Osteoblast (primary cell): Measurements from ENCODE around the gene GYS2. TPM values are rescaled to one million over a fixed set of nuclear protein-coding genes. Genes with fewer than 3 reads are reported as not detected.

Source experiments
- DNase-seq: peaks from one replicate; pipeline ENCODE4 v3.0.0; 2011; ENCODE audit warnings: low spot score, mixed read lengths; ENCODE audit not compliant: insufficient read length; ENCODE audit errors: missing footprints
- H2AFZ ChIP-seq: 2 replicates; pipeline ENCODE4 v1.6.0; 2011; ENCODE audit warnings: mild to moderate bottlenecking, low read length
- H3K27ac ChIP-seq: 2 replicates; pipeline ENCODE4 v1.5.1; 2011; ENCODE audit warnings: mild to moderate bottlenecking, low read depth, low read length, moderate library complexity
- H3K27me3 ChIP-seq: 2 replicates; pipeline ENCODE4 v1.6.0; 2012; ENCODE audit warnings: mild to moderate bottlenecking, control low read depth, inconsistent platforms, low read length, moderate library complexity; ENCODE audit not compliant: insufficient read depth
- H3K36me3 ChIP-seq: 2 replicates; pipeline ENCODE4 v1.5.1; 2011; ENCODE audit warnings: mild to moderate bottlenecking, low read length, control low read depth, moderate library complexity; ENCODE audit not compliant: insufficient read depth
- H3K4me1 ChIP-seq: 2 replicates; pipeline ENCODE4 v1.5.1; 2011; ENCODE audit warnings: mild to moderate bottlenecking, low read length, control low read depth, moderate library complexity; ENCODE audit not compliant: insufficient read depth
- H3K4me2 ChIP-seq: 2 replicates; pipeline ENCODE4 v1.6.0; 2011; ENCODE audit warnings: mild to moderate bottlenecking, low read length; ENCODE audit not compliant: insufficient read depth
- H3K4me3 ChIP-seq: fragments of 200-600 bp; sonication (generic); 3 replicates; pipeline ENCODE4 v1.5.1; 2012; ENCODE audit warnings: mild to moderate bottlenecking, low read length, inconsistent platforms; ENCODE audit not compliant: insufficient read depth
- H3K79me2 ChIP-seq: 2 replicates; pipeline ENCODE4 v1.6.0; 2012; ENCODE audit warnings: mild to moderate bottlenecking, low read length, control low read depth, inconsistent platforms; ENCODE audit not compliant: insufficient read depth
- H3K9me3 ChIP-seq: 2 replicates; pipeline ENCODE4 v1.5.1; 2011; ENCODE audit warnings: low read depth, low read length, control low read depth
- H4K20me1 ChIP-seq: 2 replicates; pipeline ENCODE4 v1.6.0; 2012; ENCODE audit warnings: mild to moderate bottlenecking, low read length, control low read depth; ENCODE audit not compliant: insufficient read depth
- CTCF ChIP-seq: IDR thresholded peaks from 2 replicates; pipeline ENCODE4 v1.5.1; 2011; ENCODE audit warnings: mild to moderate bottlenecking, low read depth, low read length, moderate library complexity; ENCODE audit errors: extremely low read depth
- total RNA-seq: library from RNA; depleted of rRNA; stranded (reverse); fragments of >200 nt; gene quantifications from 2 replicates; pipeline ENCODE4 v1.2.3, GENCODE V29; 2012

The GYS2 gene
- total RNA-seq = not detected in 2 replicates

DNA sequence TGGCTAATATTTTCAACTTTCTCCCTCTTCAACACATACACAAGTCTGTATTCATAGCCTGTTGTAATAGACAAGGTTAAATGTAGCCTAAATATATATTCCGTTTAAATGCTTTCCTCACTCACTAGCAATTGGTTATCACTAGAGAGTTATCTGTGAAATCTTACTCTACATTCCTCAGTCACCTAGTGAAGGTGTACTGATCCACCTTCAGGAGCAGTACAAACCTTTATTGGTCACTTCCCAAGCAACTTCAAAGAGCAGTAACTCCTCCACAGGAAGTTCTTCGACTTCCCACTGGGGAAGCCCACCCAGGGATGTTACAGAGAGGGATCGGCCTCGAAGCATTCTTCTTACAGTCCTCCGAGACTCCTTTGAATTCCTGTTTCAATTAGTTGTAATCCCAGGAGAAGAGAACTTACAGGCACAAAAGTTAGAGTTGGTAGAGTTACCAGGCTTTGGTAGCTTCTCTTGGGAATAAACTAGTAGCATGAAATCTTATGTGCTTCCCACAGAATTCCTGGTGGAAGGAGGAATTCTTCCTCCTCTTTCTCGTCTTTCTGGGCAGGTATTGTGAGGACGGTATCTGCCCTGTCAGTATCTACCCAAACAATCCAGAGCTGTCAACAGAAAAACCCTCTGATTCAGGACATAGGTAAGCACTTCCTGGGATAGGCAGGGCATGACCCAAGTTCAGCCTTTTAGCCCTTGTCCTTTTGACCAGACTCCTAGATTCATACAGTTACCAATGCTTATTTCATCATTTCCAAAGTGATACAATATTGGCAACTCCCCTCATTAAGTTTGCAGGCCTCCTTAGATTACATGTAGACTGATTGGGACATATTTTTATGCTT lies at the start of gene GYS2:
GYS2 (minus strand) TSS at position 603 of the 857 bp plus-strand sequence; CDS start at position 348, 255 bp downstream.
- Histone ChIP-seq H3K4me3 (no peak within 1 kb of the TSS), H3K9me3 (no peaks in the 10 kb centered on the region), H3K4me2 (no peak within 1 kb of the TSS), H2AFZ (no peak within 1 kb of the TSS), H3K27me3 (peaks cover 6% of the 10 kb centered on the region), H3K79me2 (no peaks in the 10 kb centered on the region), H4K20me1 (no peaks in the 10 kb centered on the region), H3K4me1 (no peaks in the 10 kb centered on the region), H3K27ac (no peak within 1 kb of the TSS), H3K36me3 (no peaks in the 10 kb centered on the region)
- DNase-seq = no peak
- no peak for TF ChIP-seq CTCF

DNA sequence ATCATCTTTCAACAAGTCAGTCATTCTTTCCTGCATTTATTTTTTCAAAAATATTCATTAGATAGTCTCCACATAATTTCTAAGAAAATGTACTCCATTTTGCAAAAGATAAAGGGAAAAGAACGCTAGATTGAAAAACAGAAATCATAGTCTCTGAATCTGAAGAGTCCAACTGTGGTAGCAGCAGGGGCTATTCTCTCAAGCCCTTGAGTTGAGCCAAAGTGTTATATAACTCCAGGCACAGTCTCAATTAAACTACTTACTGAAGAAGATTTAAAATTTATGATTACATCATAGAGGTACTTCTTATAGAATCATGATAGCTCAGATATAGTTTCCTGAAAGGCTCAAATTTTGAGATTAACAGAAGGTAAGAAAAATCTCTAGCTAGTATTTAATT lies 47.2 kb upstream of the GYS2 start:
- peaks cover 12% of the 10 kb centered on the region for H3K4me1 ChIP-seq
- H3K27me3 ChIP-seq = no peaks in the 10 kb centered on the region
- no peak overlapping the region for H3K4me2 ChIP-seq
- no peak overlapping the region for H3K27ac ChIP-seq
- no peak for TF ChIP-seq CTCF
- H3K79me2 ChIP-seq = peaks cover 74% of the 10 kb centered on the region
- no peak overlapping the region for H2AFZ ChIP-seq
- H3K9me3 ChIP-seq = no peaks in the 10 kb centered on the region
- no peak for DNase-seq
- peaks cover 64% of the 10 kb centered on the region for H3K36me3 ChIP-seq
- no peak overlapping the region for H3K4me3 ChIP-seq
- peaks cover 20% of the 10 kb centered on the region for H4K20me1 ChIP-seq

- Histone ChIP-seq H3K4me1 (peaks cover 5% of the 10 kb centered on the region), H3K79me2 (peaks cover 67% of the 10 kb centered on the region), H2AFZ (no peak overlapping the region), H3K27me3 (no peaks in the 10 kb centered on the region), H4K20me1 (peaks cover 16% of the 10 kb centered on the region), H3K4me3 (no peak overlapping the region), H3K27ac (no peak overlapping the region), H3K36me3 (peaks cover 72% of the 10 kb centered on the region), H3K9me3 (no peaks in the 10 kb centered on the region), H3K4me2 (no peak overlapping the region)
- DNase-seq = no peak
- TF ChIP-seq CTCF = no peak
Observed at GRCh38 chr12:21650997-21651396, 46.4 kb upstream of the GYS2 start.

DNA sequence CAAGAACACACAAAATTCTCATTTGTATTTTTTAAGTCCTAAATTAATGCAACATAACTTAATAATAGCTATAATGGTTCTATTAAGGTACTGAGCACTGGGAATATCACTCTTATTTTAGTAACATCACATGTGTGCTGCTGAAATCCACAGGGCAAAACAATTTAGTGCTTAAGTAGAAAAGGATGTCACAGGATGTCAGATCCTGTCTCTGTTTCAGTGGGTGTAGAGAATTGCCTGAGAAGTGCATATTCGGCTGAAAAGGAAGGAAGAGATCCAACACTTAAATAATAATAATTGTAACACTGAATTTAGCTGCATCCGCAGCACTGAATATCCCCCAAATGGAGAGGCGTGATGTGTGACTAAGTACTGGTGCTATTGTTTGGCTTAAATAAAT lies 44.4 kb upstream of the GYS2 start:
- Histone ChIP-seq H2AFZ (no peak overlapping the region), H4K20me1 (peaks cover 10% of the 10 kb centered on the region), H3K4me1 (no peaks in the 10 kb centered on the region), H3K27me3 (no peaks in the 10 kb centered on the region), H3K9me3 (no peaks in the 10 kb centered on the region), H3K27ac (no peak overlapping the region), H3K4me3 (no peak overlapping the region), H3K36me3 (peaks cover 81% of the 10 kb centered on the region), H3K4me2 (no peak overlapping the region), H3K79me2 (peaks cover 50% of the 10 kb centered on the region)
- no peak for TF ChIP-seq CTCF
- no peak for DNase-seq
